HG03039 (cell line): ENCODE measurements around the gene TUBGCP3.
"Not testable (repeated sequence)": the region's sequence is repeated elsewhere in the genome, so short reads cannot be mapped to it uniquely, and the experiment has no call there.

ENCODE experiments used
- ATAC-seq: cut with Tn5 transposase; IDR thresholded peaks from one replicate; pipeline ENCODE4 v1.9.1; 2021; ENCODE audit warnings: mild to moderate bottlenecking, moderate library complexity; ENCODE audit not compliant: unreplicated experiment

TUBGCP3 gene, protein sequence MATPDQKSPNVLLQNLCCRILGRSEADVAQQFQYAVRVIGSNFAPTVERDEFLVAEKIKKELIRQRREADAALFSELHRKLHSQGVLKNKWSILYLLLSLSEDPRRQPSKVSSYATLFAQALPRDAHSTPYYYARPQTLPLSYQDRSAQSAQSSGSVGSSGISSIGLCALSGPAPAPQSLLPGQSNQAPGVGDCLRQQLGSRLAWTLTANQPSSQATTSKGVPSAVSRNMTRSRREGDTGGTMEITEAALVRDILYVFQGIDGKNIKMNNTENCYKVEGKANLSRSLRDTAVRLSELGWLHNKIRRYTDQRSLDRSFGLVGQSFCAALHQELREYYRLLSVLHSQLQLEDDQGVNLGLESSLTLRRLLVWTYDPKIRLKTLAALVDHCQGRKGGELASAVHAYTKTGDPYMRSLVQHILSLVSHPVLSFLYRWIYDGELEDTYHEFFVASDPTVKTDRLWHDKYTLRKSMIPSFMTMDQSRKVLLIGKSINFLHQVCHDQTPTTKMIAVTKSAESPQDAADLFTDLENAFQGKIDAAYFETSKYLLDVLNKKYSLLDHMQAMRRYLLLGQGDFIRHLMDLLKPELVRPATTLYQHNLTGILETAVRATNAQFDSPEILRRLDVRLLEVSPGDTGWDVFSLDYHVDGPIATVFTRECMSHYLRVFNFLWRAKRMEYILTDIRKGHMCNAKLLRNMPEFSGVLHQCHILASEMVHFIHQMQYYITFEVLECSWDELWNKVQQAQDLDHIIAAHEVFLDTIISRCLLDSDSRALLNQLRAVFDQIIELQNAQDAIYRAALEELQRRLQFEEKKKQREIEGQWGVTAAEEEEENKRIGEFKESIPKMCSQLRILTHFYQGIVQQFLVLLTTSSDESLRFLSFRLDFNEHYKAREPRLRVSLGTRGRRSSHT

DNA sequence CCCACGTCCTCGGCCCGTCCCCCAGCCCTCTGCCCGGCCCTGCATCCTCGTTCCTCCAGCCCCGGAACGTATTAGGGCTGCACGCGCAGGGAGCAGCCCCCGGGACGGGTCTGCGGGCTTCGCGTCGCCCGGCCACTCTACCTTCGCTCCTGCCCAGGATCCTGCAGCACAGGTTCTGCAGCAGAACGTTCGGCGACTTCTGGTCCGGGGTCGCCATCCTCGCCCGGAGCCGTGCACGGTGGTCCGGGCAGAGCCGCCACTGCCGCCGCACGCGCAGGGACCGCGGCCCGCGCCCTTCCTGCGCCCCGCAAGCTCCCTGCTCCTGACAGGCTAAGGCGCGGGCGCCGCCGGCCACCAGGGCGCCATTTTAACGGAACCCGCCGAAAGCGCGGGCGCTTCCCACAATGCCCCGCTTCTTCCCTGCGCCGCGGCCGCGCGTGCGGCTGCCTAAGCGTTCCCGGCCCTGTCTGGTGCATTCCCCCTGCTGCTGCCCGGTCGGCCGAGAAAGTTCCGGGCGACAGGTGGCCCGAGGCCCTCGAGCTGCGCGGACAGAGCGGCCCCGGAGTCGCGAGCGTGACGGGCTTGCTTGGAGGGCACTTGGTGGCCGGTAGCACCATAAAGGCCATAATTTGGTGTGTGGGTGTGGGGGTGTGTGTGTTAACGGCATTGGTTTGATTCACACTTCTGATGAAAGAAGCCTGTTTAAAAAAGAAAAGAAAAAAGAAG lies at the start of gene TUBGCP3:
Gene TUBGCP3, minus strand, starts transcription at position 390 of the 726 bp plus-strand sequence. Its CDS starts 173 bp downstream, at position 217.
- ATAC-seq = peak; percentile 64

DNA sequence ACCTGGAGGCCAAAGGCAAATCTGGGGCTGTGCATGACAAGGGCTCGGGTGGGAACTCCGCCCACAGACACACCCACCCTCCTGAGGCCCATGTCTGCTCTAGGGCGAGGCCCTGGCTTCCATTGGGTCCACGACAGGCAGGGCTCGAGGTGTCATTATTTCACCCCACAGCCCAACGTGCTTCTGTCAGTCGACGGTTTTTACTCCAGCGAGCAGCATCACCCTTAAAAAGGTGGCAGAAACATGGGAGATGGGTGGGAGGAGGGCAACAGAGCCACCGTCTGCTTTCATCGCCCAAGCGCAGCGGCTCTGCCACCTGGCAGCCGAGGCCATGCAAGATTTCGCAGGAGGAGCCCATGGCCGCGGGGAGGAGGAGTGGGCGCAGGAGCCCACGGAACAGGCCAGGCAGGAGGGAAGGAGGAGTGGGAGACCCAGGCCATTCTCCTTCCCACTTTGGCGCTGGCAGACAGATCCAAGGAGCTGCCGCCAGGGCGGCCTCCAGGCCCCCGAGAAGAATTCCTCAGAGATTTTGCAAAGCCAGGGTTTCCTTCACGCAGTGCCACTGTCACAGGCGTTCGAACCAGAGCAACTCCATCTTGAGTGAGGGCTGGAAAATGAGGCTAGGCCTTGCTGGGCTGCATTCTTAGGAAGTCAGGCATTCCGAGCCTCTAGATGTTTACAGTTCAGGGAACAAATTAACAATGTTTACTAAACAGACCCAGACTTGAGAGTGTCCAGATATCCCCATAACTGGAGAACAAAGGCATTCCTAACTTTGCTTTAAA lies 49.3 kb upstream of the TUBGCP3 start:
- no peak for ATAC-seq

DNA sequence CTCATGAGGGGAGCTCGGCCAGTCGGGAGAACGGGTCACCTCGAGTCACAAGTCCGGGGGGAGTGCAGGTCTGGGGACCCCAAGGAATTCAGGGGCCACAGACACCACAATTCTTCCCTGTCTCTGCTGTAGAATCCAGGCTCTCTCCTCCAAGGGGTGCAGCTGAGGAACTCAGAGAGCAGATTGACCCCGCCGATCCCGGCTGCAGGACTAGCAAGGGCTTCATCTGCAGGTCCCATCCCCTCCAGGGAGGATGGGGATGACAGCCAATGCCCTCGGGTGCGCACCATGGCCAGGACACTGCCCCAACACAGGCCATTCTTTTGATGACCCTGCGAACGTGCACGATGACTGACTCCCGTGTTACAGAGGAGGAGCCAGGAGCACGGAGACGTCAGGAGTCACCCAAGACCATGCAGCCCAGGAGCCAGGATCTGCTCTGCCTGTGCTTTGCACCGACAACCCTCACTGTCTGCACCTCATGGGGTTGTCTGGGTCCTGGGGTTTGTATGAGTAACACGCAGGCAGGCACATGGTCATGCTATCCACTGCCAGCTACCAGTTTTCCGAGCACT lies 48.5 kb upstream of the TUBGCP3 start:
- ATAC-seq = no peak

DNA sequence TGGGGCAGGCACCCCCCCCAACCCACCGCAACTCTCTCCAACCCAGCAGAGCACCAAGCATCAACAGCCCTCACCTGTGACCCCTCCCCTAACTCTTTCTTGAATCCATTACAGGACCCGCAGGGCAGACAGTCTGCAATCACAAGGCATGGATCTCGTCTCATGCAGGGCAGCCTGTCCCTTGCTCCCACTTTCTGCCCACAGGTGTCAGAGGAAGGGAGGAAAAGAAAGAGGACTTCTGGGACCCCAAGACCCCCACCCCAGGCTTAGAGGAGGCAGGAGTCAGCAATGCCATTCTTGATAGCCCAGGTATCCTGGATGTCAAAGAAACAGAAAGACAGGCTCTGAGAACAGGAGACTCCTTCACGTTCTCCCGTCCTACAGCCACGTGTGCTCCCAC lies 47.4 kb upstream of the TUBGCP3 start:
- no peak for ATAC-seq

DNA sequence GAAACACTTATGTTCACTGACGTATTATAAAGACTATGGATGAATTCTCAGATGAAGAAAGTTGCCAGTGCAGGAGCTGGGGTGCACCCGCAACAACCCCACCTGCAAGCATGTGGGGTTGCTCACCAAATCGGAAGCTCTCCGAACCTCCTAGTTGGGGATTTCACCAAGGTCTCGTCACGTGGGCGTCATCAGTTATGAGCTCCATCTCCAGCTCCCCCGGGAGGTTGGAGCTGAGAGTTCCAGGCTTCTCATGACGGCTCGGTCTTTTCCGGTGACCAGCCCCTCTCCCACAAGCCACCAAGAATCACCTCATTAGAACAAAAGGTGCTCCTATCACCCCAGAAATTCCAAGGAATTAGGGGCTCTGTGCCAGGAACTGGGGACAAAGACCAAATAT lies 46.1 kb upstream of the TUBGCP3 start:
- ATAC-seq = no peak

DNA sequence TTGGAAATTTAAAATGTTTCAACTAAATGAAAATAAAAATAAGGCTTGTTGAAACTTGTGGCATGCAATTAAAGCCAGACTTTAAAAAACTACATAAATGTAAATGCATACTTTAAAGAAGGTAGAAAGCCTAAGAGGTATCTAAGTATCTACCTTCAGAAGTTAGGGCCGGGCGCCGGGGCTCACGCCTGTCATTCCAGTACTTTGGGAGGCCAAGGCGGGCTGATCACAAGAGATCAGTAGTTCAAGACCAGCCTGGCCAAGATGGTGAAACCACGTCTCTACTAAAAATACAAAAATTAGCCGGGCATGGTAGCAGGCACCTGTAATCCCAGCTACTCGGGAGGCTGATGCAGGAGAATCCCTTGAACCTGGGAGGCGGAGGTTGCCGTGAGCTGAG lies 42.3 kb upstream of the TUBGCP3 start:
- ATAC-seq = not testable (repeated sequence)

DNA sequence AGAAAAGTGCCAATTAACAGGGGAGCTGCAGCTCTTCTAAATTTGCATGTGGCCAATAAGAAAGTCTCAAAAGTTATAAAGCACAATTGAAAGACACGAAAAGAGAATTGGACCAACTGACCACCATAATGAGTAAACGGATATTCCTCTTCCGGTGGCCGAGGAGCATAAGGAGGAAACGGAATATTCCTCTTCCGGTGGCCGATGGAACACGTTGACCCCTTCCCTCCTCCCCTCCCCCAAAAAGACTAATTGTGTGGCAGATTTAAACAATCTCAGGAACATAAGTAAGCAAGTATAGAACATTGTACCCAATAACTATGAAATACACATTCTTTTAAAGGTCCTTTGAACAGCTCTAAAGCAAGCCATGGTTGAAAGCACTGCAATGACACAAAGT lies 41.2 kb upstream of the TUBGCP3 start:
- ATAC-seq = no peak

DNA sequence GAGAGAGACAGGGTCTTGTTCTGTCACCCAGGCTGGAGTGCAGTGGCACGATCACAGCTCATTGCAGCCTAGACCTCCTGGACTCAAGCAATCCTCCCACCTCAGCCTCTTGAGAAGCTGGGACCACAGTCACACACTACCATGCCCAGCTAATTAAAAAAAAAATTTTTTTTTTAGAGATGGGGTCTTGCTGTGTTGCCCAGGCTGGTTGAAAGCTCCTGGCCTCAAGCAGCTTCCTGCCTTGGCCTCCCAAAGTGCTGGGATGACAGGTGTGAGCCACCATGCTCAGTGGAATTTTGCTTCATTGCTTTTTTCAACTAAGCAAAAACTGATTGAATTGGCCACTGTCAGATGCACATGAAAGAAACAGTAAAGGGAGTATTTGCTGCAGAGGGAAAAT lies 39.7 kb upstream of the TUBGCP3 start:
- ATAC-seq = not testable (repeated sequence)

DNA sequence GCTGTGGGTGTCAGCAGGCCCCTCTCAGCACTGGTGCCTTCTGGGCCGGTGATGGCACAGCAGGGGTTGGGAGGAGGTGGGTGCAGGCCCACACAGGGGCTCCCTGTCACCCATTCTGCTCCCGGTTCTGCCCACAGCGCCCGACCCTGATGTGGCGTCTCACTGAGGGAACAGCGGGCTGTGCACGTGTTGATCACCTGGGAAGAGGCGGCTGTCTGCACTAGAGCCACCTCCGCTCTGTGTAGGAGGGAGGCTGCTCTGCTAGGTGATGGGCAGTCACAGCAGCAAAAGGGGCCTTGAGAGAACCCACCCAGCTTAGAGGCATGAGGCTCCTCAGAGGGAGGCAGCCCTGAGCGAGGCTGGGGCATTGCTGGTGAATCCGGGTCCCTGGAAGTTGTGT lies 39.2 kb upstream of the TUBGCP3 start:
- no peak for ATAC-seq

DNA sequence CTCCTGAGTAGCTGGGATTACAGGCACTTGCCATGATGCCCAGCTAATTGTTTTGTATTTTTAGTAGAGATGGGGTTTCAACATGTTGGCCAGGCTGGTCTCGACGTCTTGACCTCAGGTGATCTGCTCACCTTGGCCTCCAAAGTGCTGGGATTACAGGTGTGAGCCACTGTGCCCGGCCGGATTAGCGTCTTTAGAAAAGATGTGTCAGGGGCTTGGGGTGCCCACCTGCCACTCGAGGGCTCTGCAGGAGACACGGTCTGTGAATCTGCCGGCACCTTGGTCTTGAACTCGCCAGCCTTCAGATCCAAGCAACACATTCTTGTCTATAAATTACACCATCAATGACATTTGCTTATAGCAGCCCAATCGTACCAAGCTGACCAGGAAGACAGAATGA lies 38.8 kb upstream of the TUBGCP3 start:
- ATAC-seq = no peak

DNA sequence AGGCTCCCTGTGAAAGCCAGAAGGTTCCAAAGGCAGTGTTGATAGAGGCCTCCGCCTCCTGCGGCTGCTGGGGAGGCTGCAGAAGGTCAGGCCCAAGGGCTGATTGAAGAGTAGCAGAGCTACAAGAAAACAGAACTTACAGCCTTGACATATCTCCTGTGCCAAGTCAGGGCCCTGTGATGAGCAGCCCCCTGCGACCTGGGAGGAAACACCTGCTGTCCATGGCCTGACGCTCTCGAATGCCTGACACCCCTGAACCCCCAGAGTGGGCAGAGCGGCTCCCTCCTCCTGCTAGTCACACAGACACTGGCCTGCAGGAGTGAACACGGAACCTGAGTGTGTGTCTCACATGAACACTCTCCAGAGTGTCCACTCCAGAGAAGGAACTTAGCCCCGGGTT lies 38.2 kb upstream of the TUBGCP3 start:
- ATAC-seq = no peak

DNA sequence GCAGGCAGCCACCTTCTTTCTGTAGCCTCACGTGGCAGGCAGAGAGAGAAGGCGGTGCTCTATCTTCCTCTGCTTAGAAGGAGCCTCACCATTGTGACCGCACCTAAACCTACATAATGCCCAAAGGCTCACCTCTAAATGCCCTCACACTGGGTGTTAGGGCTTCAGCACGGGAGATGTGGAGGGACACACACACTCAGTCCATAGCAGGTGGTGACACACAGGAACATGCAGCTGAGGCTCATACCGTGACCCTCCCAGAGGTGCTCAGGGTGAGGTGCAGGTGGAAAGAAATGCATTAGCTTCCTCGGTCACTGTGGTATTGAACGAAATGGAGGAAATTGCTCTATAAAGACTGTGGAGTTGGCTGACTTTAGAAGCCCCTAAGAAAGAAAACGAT lies 37.7 kb upstream of the TUBGCP3 start:
- no peak for ATAC-seq

DNA sequence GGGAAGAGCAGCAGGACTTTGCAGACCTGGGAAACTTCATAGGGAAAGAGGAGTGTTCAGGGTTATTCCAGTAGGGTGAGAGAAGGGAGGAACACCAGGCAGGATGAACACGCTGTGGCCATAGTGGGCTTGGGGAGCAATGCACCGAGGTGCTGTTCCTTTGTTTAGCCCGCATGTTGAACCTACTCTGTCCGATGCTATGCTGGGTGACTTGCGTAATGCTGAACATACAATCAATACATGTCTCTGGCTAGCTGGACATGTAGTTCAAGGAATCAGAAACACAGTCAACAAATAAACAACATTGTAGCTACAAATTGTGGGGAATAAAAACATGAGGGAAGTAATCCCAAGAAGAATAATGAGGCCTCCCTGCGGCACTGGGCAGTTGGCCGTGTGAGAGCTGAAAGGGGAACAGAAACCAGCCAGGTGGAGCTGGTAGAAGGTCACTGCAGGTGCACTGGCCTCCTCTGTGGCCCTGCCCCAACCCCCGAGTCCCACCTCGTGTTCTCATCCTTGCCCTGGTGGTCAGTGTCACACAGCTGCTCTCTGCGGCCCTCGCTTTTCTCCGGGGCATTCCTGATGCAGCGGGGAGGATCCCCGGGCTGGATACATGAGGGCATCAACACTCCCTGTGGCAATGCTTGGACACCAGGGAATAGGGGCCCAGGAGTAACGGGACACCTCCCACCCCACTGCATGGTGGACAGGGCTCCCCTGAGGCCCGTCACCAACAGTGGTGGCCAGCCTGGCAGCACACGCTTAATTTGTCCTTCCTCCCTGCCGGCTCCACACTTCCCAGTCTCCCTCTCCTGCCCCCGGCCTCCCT lies 36.9 kb upstream of the TUBGCP3 start:
- ATAC-seq = no peak

DNA sequence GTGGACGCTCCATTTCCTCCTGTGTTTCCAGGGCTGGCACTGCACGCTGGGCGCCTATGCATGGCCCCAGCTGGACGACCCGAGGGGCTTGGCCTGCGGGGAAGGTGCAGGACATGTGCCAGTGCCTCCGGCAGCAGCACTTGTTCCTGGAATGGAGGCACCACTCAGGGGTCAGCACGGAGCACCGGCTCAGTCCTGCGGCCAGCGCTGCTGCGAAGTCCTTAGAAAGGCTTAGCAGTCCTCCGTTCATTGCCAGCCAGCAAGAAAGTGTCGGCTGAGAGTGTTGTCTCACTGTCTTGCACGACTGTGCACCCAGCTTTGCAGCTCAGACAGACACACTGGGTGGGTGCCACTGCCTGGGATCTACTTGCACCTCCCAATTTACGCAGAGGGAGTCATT lies 36.1 kb upstream of the TUBGCP3 start:
- no peak for ATAC-seq

DNA sequence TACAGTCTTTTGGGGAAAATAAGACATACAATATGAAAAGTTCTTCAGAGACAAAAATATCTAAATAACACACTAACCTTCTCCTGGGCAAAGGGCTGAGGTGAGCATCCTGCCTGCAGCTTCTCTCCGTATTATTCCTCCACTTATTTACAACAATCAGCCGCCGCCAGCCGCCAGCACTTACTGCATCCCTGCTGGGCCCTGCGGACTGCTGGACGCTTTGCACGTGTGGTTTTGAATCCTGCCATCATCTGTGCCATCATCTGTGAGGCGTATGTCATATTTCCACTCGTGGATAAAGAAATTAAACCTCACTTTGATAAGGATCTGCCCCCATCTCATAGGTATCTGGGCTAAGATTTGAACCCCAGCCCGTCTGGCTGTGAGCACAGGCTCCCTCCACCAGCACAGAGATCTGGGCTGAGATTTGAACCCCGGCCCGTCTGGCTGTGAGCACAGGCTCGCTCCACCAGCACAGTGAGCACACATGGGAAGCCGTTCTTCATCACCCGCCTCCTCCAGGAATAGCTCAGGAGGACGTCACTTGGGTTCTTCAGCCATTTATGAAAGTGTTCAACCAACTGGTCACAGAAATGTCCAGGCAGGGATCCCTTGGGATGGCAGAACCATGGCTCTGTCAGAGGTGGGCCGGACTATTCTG lies 35.2 kb upstream of the TUBGCP3 start:
- no peak for ATAC-seq

DNA sequence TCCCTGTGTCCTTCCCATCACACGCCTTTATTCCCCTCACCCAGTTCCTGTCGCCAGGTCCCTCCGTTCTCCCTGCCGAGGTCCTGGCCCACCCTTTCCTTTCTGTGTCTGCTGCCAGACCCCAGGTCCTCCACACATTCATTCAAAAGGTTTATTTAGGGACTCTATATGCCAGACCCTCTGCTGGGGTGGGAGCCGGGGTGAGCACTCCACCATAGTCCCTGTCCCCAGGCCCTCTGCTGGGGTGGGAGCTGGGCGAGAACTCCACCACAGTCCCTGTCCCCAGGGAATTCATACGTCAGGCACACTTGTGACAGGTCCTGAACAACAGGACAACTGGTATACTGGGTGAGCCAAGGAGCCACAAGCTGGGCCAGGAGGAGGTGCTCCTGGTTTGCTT lies 34.4 kb upstream of the TUBGCP3 start:
- no peak for ATAC-seq

DNA sequence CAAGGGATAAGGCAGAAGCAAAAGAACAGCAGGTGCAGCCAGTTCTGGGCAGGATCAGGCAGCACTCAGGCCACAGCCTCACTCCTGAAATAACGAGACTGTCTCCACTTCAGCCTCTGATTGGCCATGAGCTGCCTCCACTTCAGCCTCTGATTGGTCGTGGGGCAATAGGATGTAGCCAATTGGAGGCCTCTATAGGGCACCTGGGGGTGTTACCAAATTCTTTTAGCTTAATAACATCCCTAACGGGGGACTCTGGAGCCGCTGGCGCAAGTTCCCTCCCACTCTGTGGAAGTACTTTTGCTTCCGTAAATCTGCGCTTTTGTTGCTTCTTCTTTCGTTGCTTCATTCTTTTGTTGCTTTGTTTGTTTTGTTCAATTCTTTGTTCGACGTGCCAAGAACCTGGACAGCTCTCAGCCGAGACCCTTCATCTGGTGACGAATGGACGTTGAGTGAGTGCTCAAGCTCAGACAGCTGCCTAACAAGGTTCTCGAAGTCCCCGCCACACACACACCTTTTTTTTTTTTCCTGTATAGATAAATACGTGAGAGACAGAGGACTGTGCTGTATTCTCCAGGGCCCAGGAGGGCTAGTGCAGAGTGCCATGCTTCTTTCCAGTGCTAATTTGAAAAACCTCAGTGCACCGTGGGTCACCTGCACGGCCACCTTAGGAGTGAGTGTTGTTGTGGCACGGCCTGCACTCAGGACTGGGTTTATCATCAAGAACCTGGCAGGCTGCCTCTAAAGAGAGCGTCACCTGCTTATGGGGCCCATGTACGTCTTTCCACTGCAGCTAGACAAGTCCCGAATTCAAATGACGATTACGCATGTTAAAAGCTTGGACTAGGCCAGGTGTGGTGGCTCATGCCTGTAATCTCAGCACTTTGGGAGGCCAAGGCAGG lies 32.0 kb upstream of the TUBGCP3 start:
- ATAC-seq = no peak

DNA sequence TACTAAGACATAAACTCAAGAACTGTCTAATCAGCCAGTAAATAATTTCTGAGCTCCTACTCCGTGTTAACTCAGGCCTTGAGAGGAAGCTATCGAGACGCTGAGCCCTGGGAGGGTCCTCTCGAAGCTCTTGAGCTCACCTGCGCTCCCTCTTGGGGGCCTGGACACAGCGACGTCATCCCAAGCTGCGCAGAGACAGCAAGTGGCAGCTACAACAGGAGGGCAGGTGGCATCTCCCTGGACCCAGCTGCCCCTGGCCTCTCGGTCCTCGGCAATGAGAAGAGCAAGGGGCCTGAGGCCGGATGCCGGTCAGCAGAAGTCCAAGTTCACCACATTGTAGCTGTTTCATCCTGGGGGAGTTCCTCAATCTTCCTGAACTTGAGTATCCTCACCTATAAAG lies 30.5 kb upstream of the TUBGCP3 start:
- no peak for ATAC-seq
